HG02943 (cell line): ENCODE measurements around the gene ZNF407.

ENCODE experiments used
- ATAC-seq: cut with Tn5 transposase; IDR thresholded peaks from one replicate; pipeline ENCODE4 v1.9.1; 2021; ENCODE audit warnings: mild to moderate bottlenecking, low read depth, moderate library complexity; ENCODE audit not compliant: unreplicated experiment

The ZNF407 gene

GRCh38 chr18:75104483-75104882 lies 506.8 kb downstream of the ZNF407 start:
- no peak for ATAC-seq

- no peak for ATAC-seq
Observed at GRCh38 chr18:75105551-75106254, 508.0 kb downstream of the ZNF407 start.

DNA sequence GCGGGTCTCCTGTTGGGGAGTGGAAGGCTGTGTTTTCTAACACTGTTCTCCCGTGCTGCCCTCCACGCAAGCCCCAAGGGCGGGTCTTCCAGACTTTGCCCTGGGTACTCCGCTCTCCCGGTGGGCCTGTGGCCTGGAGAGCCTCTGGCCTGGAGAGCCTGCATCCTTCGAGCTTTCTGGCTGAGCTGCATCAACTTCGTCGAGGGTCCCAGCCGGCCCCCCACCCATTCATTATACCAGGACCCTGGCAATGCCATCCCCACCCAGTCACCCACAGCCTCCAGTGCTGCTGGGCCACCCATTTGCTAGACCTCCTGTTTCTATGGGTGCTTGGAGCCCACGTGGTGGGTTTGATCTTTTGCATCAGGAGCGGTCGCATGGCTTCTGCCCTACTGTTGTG lies 509.1 kb downstream of the ZNF407 start:
- ATAC-seq = no peak

- no peak for ATAC-seq
Observed at GRCh38 chr18:75107196-75107930, 509.7 kb downstream of the ZNF407 start.

GRCh38 chr18:75107931-75108276 lies 510.2 kb downstream of the ZNF407 start:
- no peak for ATAC-seq

- no peak for ATAC-seq
Observed at GRCh38 chr18:75108579-75109318, 511.1 kb downstream of the ZNF407 start.

DNA sequence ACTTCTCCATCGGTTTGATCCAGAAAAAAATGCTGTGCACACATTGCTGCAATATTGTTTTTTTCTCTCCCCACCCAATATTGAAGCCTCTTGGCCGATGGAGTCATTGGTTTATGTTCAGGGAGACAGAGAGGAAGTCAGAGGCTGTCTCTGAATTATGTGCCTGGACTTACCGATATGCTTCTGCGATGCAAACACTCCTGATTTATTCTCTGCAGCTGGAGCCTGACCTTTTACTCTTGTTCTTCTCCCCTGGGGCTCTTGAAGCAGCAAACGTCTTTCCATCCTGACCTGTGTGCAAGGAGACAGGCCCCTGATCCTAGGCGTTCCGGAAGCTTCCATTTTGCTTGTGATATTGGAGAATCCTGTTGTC lies 511.6 kb downstream of the ZNF407 start:
- no peak for ATAC-seq

DNA sequence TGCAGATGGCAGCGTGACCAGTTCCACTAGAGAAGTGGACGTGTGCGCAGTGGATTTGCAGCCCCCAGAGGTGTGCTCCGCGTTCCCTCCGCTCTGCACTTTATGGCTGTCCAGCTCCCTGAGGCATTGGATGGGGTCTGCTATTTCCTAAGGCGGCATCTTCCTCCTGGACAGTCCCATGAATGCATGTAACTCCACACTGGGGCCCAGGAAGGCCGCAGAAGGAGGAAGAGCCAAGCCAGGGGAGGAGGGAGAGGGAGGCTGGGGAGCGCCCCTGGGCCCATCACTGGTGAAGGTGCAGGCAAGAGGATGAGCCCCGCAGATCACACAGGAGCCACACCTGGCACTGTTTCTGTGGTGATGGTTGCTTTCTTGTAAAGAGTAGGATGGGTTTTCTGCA lies 512.1 kb downstream of the ZNF407 start:
- no peak for ATAC-seq

- no peak for ATAC-seq
Observed at GRCh38 chr18:75110311-75110710, 512.6 kb downstream of the ZNF407 start.

DNA sequence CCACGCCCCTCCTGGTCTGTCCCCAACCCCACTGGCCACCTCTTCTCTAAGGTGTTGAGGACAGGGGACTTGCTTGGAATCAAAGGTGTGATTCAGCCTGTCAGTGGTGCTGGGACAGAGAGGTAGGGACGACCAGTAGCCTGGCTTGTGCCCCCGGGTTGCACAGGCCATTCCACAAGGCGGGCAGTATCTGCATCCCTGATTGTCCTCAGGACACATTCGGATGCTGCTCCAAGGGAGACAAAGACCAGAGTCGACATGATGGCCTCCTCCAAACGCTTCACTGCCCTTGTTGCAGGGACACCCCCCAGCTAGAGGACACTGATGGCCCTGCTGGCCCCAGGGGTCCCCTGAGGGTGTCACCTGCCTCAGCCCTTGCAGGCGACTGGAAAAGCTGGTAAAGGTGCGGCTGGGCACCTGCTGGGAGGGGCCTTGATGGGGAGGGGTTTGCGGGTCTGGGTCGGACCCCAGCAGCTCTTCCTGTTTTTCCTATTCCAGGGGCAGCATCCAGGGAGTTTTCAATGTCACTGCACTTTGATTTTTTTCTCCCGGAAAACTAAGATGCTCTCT lies 513.3 kb downstream of the ZNF407 start:
- ATAC-seq = no peak

DNA sequence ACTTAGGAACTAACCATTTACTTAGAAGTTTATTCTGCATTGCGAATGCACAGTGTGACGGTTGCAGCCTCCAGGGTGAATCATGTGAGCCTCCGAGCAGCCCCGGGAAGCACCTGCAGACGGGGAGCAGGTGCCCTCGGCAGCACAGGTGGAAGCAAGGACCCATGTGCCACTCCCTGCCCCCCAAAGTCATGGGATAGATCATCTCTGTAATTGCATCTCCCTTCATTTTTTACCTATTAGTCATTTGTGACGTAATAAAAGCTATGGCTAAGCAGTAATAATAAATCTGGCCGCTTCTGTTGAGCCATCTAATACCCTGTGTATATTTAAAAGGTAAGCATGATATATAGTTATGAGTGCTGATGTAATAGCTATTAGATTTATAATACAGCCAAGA lies 514.1 kb downstream of the ZNF407 start:
- no peak for ATAC-seq

GRCh38 chr18:75112186-75113096 lies 514.8 kb downstream of the ZNF407 start:
- no peak for ATAC-seq

- no peak for ATAC-seq
Observed at GRCh38 chr18:75113455-75113854, 515.8 kb downstream of the ZNF407 start.

DNA sequence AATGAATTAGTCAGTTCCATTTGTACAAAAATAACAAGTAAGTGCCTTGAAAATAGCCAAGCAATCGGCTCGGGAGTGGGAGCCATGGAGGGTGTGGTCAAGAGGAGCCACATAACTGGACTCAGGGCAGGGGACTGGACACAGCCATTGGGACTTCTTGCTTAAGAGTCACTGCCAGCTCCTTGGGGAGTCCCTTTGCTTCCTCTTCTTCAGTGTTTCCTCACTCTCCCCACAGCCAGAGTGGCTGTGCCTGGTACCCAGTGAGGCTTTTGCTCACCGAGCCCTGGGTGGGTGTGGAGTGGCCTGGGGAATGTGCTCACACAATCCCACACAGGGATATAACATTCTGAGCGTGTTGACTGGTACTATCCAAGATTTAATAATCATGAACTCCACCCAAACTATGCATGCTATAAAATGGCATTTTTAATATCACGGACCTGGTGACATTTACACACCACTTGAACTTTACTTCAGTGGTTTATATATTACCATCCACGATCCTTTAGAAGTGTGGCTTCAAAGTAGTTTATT lies 516.6 kb downstream of the ZNF407 start:
- ATAC-seq = no peak
